Upper lobe of left lung (tissue), 6 donors: Measurements from ENCODE around the gene THTPA. TPM values are rescaled to one million over a fixed set of nuclear protein-coding genes. Genes with fewer than 3 reads are reported as not detected.
A peak's percentile ranks its signal among the peaks of the same experiment; 100 is the strongest.

ENCODE experiments used
- ATAC-seq, 2 donors: fragments of 200-7000 bp; cut with Tn5 transposase; one replicate each; pipeline ENCODE4 v1.9.1; 2022; ENCODE audit warnings: mild to moderate bottlenecking in 2 of 2, moderate library complexity in 2 of 2; ENCODE audit not compliant: low FRiP score in 2 of 2
- DNase-seq, 2 donors: peaks; one replicate each; pipeline ENCODE4 v3.0.0-alpha.2; 2019 to 2020
- H3K27ac ChIP-seq, 4 donors: fragments of 200-600 bp; sonication (generic); one replicate each; pipeline ENCODE4 v1.5.1; 2016 to 2019
- H3K27me3 ChIP-seq, 4 donors: fragments of 200-600 bp; sonication (generic); one replicate each; pipeline ENCODE4 v1.5.1; 2017 to 2019
- H3K36me3 ChIP-seq, 4 donors: fragments of 200-600 bp; sonication (generic); one replicate each; pipeline ENCODE4 v1.5.1; 2016 to 2019
- H3K4me1 ChIP-seq, 4 donors: fragments of 200-600 bp; sonication (generic); one replicate each; pipeline ENCODE4 v1.5.1; 2018 to 2019
- H3K4me3 ChIP-seq, 4 donors: fragments of 200-600 bp; sonication (generic); one replicate each; pipeline ENCODE4 v1.5.1; 2017 to 2019; ENCODE audit warnings: mild to moderate bottlenecking in 2 of 4, moderate library complexity in 1 of 4
- H3K9me3 ChIP-seq, 4 donors: fragments of 200-600 bp; sonication (generic); one replicate each; pipeline ENCODE4 v1.5.1; 2018 to 2019
- EP300 ChIP-seq, 4 donors: sonication (generic); formaldehyde crosslinking; IDR thresholded peaks; one replicate each; pipeline ENCODE4 v1.5.1; 2017; ENCODE audit warnings: antibody characterized with exemption in 4 of 4, control low read depth in 2 of 4
- POLR2A ChIP-seq, 4 donors: fragments of 450-650 bp; IDR thresholded peaks; one replicate each; pipeline ENCODE4 v1.5.1; 2016 to 2017; ENCODE audit warnings: antibody characterized with exemption in 4 of 4, mild to moderate bottlenecking in 2 of 4
- POLR2AphosphoS5 ChIP-seq, 2 donors: sonication (generic); formaldehyde crosslinking; IDR thresholded peaks; one replicate each; pipeline ENCODE4 v1.5.1; 2017; ENCODE audit warnings: antibody characterized with exemption in 2 of 2
- WGBS, 2 donors: methylation state at CpG; one replicate each; pipeline ENCODE4 v1.1.5; 2017 to 2018; 5-methylcytosine and 5-hydroxymethylcytosine counted together
- total RNA-seq, 6 donors: library from RNA; depleted of rRNA in 4 of 6; stranded (reverse); fragments of >200 nt in 4 of 6; gene quantifications; one replicate each; pipeline versions ENCODE4 v1.1.0 to v1.2.1, GENCODE V29; 2016 to 2021
- TF ChIP-seq, protein P1 (sequence below), 6 experiments: fragments of 450-650 bp in 4 of 6; fragments of 200-600 bp in 2 of 6; sonication (generic) in 2 of 6; IDR thresholded peaks; one replicate each; pipeline ENCODE4 v1.5.1; 2016 to 2019; ENCODE audit warnings: antibody characterized with exemption in 6 of 6
- donor health status: DM: no; HTN: no; CAD: no; lungs with moderate emphysema.
- donor health status: DM: no; HTN: yes; CAD: no; lungs with severe emphysema.

The THTPA gene
- total RNA-seq, 6 donors from 2014 or later: 16.7 to 27.2 (median 20.4) TPM

DNA sequence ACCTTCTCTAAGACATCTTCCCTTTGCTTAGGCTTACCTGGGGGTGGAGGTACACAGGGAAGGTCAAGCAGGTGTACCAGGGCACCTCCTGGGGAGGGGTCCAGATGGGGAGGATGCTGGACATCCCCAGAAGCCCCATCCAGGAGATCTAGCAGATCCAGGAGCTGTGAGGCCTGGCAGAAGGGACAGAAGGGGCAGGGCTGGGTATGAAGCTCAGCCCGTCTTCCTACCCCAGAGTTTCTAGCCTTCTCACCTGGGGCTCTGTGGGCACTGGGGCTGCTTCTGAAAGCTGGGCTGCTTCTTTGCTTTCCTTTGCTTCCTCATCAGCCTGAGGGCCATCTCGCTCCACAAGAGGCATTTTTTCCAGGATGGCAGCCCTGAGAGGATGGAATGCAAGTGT lies 5.2 kb downstream of the THTPA start:
- no peaks in the 10 kb centered on the region for H3K27me3 ChIP-seq
- no peaks in the 10 kb centered on the region for H3K9me3 ChIP-seq
- ATAC-seq (no peak), DNase-seq (no peak)
- peaks cover 0 to 65% (median 45%) of the 10 kb centered on the region in 4 donors for H3K36me3 ChIP-seq
- TF ChIP-seq, protein P1, sequence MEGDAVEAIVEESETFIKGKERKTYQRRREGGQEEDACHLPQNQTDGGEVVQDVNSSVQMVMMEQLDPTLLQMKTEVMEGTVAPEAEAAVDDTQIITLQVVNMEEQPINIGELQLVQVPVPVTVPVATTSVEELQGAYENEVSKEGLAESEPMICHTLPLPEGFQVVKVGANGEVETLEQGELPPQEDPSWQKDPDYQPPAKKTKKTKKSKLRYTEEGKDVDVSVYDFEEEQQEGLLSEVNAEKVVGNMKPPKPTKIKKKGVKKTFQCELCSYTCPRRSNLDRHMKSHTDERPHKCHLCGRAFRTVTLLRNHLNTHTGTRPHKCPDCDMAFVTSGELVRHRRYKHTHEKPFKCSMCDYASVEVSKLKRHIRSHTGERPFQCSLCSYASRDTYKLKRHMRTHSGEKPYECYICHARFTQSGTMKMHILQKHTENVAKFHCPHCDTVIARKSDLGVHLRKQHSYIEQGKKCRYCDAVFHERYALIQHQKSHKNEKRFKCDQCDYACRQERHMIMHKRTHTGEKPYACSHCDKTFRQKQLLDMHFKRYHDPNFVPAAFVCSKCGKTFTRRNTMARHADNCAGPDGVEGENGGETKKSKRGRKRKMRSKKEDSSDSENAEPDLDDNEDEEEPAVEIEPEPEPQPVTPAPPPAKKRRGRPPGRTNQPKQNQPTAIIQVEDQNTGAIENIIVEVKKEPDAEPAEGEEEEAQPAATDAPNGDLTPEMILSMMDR (IDR thresholded peaks at IDR 0.05): no peak
- TF ChIP-seq POLR2A (IDR thresholded peaks at IDR 0.05): no peak
- TF ChIP-seq POLR2AphosphoS5 (IDR thresholded peaks at IDR 0.05): no peak
- no peak for TF ChIP-seq EP300 (IDR thresholded peaks at IDR 0.05)
- peaks cover 9 to 34% (median 16%) of the 10 kb centered on the region in 4 donors for H3K4me1 ChIP-seq
- no peak overlapping the region for H3K4me3 ChIP-seq
- no peak overlapping the region for H3K27ac ChIP-seq
- 100% methylated on average over 2 of the region's 2 CpGs; no CpG with 5 or more reads in 1 of the 2 donors for whole genome bisulfite sequencing, 2 donors

DNA sequence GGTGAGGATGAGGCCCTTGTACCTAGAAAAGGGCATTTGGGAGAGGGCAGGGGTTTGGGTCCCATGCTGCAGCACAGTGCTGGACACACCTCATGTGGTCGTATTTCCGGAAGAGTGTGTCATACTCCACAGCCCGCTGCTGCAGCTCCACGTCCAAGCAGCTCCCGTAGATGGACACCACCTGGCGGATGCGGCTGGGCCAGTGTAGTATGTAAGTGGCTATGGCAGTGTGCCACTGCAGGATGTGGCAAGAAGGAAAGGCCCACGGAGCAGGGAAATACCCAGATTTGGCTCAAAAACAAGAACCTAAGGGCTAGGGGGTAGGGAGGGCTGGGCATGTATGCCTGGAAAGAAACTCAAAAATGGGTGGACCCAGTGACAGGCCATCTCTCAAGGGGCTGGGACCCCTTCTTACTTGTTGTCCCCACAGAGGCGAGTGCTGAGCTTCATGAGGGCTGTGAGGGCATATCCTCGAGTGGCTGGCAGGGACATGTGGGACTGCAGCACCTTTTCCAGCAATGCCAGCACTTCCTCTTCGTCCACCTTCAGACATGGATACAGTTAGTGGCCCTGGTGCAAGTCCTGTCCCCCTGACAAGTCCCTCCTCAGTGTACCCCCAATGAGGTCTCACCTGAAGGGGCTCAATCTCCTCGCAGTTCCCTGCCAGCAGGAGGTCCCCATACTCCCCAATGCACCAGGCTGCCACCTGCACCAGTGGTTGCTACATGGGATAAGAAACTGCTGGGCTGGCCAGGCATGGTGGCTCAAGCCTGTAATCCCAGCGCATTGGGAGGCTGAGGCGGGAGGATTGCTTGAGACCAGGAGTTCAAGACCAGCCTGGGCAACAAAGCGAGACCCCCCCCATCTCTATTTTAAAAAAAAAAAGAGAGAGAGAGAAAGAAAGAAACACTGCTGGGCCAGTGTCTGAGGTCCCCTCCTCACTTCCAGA lies 6.1 kb downstream of the THTPA start:
- H3K27ac ChIP-seq: peak overlapping the region in 1 of 4 donors; percentile 58
- no peak overlapping the region for H3K4me3 ChIP-seq
- DNase-seq (peak in 1 of 2 donors; percentile 72), ATAC-seq (no peak)
- no peaks in the 10 kb centered on the region for H3K9me3 ChIP-seq
- H3K27me3 ChIP-seq: no peaks in the 10 kb centered on the region
- TF ChIP-seq POLR2A (IDR thresholded peaks at IDR 0.05): no peak
- TF ChIP-seq POLR2AphosphoS5 (IDR thresholded peaks at IDR 0.05): no peak
- TF ChIP-seq, protein P1 (IDR thresholded peaks at IDR 0.05): no peak
- TF ChIP-seq EP300 (IDR thresholded peaks at IDR 0.05): no peak
- WGBS, 2 donors: 65 to 82% methylated on average over 9 to 15 of the region's 15 CpGs
- H3K36me3 ChIP-seq: peaks cover 0 to 65% (median 45%) of the 10 kb centered on the region in 4 donors
- H3K4me1 ChIP-seq: peaks cover 7 to 34% (median 15%) of the 10 kb centered on the region in 4 donors

DNA sequence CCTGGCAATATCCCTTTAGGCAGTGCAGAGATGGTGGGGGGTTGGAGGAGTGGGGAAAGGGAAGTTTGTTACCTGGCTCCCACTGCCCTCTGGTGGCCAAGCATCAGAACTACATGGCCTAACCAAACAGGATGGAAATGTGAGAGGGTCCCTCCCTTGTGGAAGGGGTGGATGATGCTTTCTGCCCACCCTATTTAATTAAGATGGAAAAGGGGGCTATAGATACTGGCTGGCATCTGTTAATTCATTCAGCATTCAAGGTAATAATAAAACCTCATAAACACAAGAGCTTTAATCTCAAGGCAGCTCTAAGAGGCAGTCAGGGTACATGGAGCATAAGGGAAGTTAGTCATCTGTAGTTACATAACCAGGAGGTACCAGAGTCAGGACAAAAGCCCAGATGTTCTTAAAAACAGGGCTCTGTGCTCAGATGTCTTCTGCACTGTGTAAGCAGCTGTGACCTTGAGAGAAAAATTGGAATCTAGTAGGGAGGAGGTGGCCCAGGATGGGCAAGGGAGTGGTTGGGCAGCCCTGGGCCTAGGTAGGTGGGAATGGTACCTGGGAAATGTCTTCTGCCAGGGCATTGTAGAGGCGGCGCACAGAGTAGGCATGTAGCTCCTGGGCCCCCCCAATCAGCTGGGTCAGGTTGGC lies 6.9 kb downstream of the THTPA start:
- H3K4me3 ChIP-seq: no peak overlapping the region
- WGBS, 2 donors: 90 to 93% methylated on average over 2 of the region's 2 CpGs
- H3K27ac ChIP-seq: peak overlapping the region in 1 of 4 donors; percentile 58
- no peaks in the 10 kb centered on the region for H3K9me3 ChIP-seq
- no peaks in the 10 kb centered on the region for H3K27me3 ChIP-seq
- DNase-seq: peak in 1 of 2 donors; percentile 50
- H3K4me1 ChIP-seq: peaks cover 6 to 32% (median 12%) of the 10 kb centered on the region in 4 donors
- TF ChIP-seq POLR2A (IDR thresholded peaks at IDR 0.05) (no peak), POLR2AphosphoS5 (IDR thresholded peaks at IDR 0.05) (no peak), EP300 (IDR thresholded peaks at IDR 0.05) (no peak)
- TF ChIP-seq, protein P1 (IDR thresholded peaks at IDR 0.05): peak; percentile 76 to 94 (median 83)
- ATAC-seq: peak; percentile 56 to 61
- peaks cover 0 to 61% (median 45%) of the 10 kb centered on the region in 4 donors for H3K36me3 ChIP-seq

DNA sequence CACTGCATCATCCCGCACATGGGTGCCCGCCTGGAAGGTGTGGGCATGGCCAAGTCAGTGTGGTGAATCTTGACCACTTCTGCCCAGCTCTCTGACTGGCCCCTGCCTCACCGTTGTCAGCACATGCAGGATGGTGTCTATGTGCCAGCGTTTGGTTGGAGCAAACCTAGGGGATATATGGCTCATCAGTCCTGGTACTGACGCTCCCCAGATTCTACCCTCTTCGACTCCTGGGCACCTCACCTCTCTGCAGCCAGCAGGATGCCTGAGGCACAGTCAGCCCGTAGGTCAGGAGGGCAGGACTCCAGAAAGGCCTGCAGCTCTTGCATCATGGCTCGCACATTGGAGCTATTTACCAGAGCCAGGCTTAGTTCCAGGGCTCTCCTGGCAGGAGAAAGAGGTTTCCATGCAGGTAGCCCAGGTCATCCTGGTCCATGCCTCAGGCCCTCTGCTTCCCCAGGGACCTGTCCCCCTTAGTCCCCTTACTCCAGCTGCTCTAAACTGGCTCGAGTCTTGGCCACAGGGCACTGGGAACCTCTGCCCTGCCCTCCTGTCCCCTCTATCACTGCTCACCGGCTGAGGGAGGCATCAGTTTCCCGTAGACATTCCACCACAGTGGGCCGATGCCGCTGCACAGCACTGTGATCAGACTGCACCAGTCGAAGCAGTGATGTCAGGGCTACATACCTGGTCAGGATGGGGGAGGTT lies 7.6 kb downstream of the THTPA start:
- DNase-seq: no peak
- H3K27me3 ChIP-seq: no peaks in the 10 kb centered on the region
- 81 to 90% methylated on average over 8 to 11 of the region's 14 CpGs for WGBS, 2 donors

More for the DNA sequence above, 7.6 kb downstream of the THTPA start:
- TF ChIP-seq POLR2AphosphoS5 (IDR thresholded peaks at IDR 0.05): no peak
- no peak for TF ChIP-seq EP300 (IDR thresholded peaks at IDR 0.05)
- no peak for TF ChIP-seq POLR2A (IDR thresholded peaks at IDR 0.05)
- TF ChIP-seq, protein P1 (IDR thresholded peaks at IDR 0.05): no peak
- H3K4me1 ChIP-seq: peaks cover 9 to 39% (median 16%) of the 10 kb centered on the region in 4 donors
- peaks cover 0 to 55% (median 42%) of the 10 kb centered on the region in 4 donors for H3K36me3 ChIP-seq
- H3K4me3 ChIP-seq: no peak overlapping the region
- H3K9me3 ChIP-seq: no peaks in the 10 kb centered on the region
- H3K27ac ChIP-seq: peak overlapping the region in 1 of 4 donors; percentile 23
- ATAC-seq: no peak
